OCI-LY7 (cell line): Measurements from ENCODE around the gene KIRREL3. TPM values are rescaled to one million over a fixed set of nuclear protein-coding genes. Genes with fewer than 3 reads are reported as not detected.

ENCODE experiments used
- BruUV-seq: library from RNA; stranded (reverse); fragments of 400-500 nt; replicated peaks from 2 replicates; lab custom pipeline; 2021; lab: Mats Ljungman, UMichigan
- CTCF ChIA-PET: fragments of 300-600 bp; sonication (Branson Sonifier 250); formaldehyde crosslinking; loops from one replicate; lab custom pipeline; 2022; ENCODE audit warnings: antibody characterized with exemption; ENCODE audit not compliant: unreplicated experiment; lab: Charles Lee
- POLR2A ChIA-PET: fragments of 300-600 bp; sonication (Branson Sonifier 250); formaldehyde crosslinking; loops from one replicate; lab custom pipeline; 2022; ENCODE audit warnings: antibody characterized with exemption; lab: Charles Lee
- DNase-seq: peaks from one replicate; pipeline ENCODE4 v3.0.0-alpha.2; 2015; ENCODE audit warnings: low spot score
- H2AFZ ChIP-seq: fragments of 200-600 bp; sonication (generic), shearing (Covaris generic); 2 replicates; pipeline ENCODE4 v1.6.1; 2014; ENCODE audit warnings: mild to moderate bottlenecking, antibody characterized with exemption, low read length, moderate library complexity
- H3K27ac ChIP-seq: fragments of 200-600 bp; sonication (generic); 2 replicates; pipeline ENCODE4 v1.5.1; 2014; ENCODE audit warnings: mixed run types, low read depth, mild to moderate bottlenecking, moderate library complexity, low read length, inconsistent platforms; ENCODE audit not compliant: poor library complexity, severe bottlenecking
- H3K36me3 ChIP-seq: fragments of 200-600 bp; sonication (generic); 2 replicates; pipeline ENCODE4 v1.6.1; 2014; ENCODE audit warnings: mild to moderate bottlenecking, antibody characterized with exemption, low read length, moderate library complexity, mixed read lengths; ENCODE audit not compliant: insufficient read depth
- H3K4me1 ChIP-seq: fragments of 200-600 bp; sonication (generic); 2 replicates; pipeline ENCODE4 v1.5.1; 2014; ENCODE audit warnings: mild to moderate bottlenecking, low read length; ENCODE audit not compliant: insufficient read depth, poor library complexity, severe bottlenecking
- H3K4me2 ChIP-seq: fragments of 200-600 bp; sonication (generic); 2 replicates; pipeline ENCODE4 v1.6.1; 2014; ENCODE audit warnings: mild to moderate bottlenecking, low read length
- H3K4me3 ChIP-seq: fragments of 200-600 bp; sonication (generic); 2 replicates; pipeline ENCODE4 v1.5.1; 2014; ENCODE audit warnings: mild to moderate bottlenecking, low read depth, low read length; ENCODE audit not compliant: poor library complexity, severe bottlenecking
- H3K79me2 ChIP-seq: fragments of 200-600 bp; sonication (generic); 2 replicates; pipeline ENCODE4 v1.6.1; 2016; ENCODE audit warnings: low read depth, mild to moderate bottlenecking, low read length, moderate library complexity, mixed read lengths; ENCODE audit not compliant: insufficient read depth
- H3K9me2 ChIP-seq: fragments of 200-600 bp; sonication (generic); 2 replicates; pipeline ENCODE4 v1.6.1; 2016; ENCODE audit warnings: mild to moderate bottlenecking, low read length, mixed read lengths; ENCODE audit not compliant: insufficient read depth
- H3K9me3 ChIP-seq: fragments of 200-600 bp; sonication (generic); 2 replicates; pipeline ENCODE4 v1.6.1; 2014; ENCODE audit warnings: mild to moderate bottlenecking, mixed run types, low read length, mixed read lengths
- H4K20me1 ChIP-seq: fragments of 200-600 bp; sonication (generic); 2 replicates; pipeline ENCODE4 v1.6.1; 2014; ENCODE audit warnings: mild to moderate bottlenecking, antibody characterized with exemption, low read length, moderate library complexity, mixed read lengths; ENCODE audit not compliant: insufficient read depth
- EZH2phosphoT487 ChIP-seq: fragments of 200-600 bp; sonication (generic); IDR thresholded peaks from 2 replicates; pipeline ENCODE4 v1.6.1; 2018; ENCODE audit warnings: low read depth, borderline replicate concordance, mild to moderate bottlenecking, mixed run types, antibody characterized with exemption, low read length, moderate library complexity, mixed read lengths
- intact Hi-C: fragments of 100-400 bp; cut with micrococcal nuclease; formaldehyde crosslinking; loops from one replicate; pipeline ENCODE4 v1.10.0; 2022; ENCODE audit not compliant: unreplicated experiment
- total RNA-seq, 2 experiments: library from RNA; depleted of rRNA in 1 of 2; stranded (reverse); fragments of >200 nt in 1 of 2; shearing (Covaris generic) in 1 of 2; gene quantifications; 2 replicates each; pipeline ENCODE4 v1.2.3, GENCODE V29; 2014 to 2022
- TF ChIP-seq, protein P1 (sequence below): fragments of 200-600 bp; sonication (generic); conservative IDR thresholded peaks from 2 replicates; pipeline ENCODE4 v1.5.1; 2014; ENCODE audit warnings: mild to moderate bottlenecking, antibody characterized with exemption, low read length, moderate library complexity, mixed read lengths

The KIRREL3 gene
- total RNA-seq, 2 experiments from 2014 or later, result not detected

DNA sequence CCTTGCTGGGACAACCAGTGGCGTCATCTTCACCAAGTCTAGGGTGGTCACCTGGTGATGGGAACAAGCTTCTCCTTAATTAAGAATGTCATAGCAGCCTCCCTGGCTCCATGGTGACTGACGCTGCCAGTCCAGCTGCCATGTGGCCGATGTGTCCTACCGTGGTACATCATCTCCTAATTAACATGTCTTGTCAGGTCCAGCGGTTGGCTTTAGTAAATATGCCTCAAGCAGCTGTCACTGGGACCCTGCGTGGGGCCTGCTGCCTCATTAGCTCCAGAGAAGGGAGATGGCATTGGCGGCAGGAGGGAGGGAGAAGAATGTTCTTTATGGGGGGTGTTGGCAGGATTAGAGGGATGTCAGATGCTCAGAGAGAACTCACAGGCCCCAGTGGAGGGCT is 373.1 kb downstream of the KIRREL3 start:
- Histone ChIP-seq H3K4me3 (no peak overlapping the region), H3K4me1 (no peaks in the 10 kb centered on the region), H3K36me3 (no peaks in the 10 kb centered on the region), H3K4me2 (no peak overlapping the region), H4K20me1 (no peaks in the 10 kb centered on the region), H3K9me2 (no peaks in the 10 kb centered on the region), H2AFZ (no peak overlapping the region), H3K9me3 (no peaks in the 10 kb centered on the region), H3K79me2 (no peaks in the 10 kb centered on the region), H3K27ac (no peak overlapping the region)
- CTCF ChIA-PET, result no interaction called here
- DNase-seq, result no peak
- no peak for TF ChIP-seq EZH2phosphoT487
- TF ChIP-seq, protein P1, sequence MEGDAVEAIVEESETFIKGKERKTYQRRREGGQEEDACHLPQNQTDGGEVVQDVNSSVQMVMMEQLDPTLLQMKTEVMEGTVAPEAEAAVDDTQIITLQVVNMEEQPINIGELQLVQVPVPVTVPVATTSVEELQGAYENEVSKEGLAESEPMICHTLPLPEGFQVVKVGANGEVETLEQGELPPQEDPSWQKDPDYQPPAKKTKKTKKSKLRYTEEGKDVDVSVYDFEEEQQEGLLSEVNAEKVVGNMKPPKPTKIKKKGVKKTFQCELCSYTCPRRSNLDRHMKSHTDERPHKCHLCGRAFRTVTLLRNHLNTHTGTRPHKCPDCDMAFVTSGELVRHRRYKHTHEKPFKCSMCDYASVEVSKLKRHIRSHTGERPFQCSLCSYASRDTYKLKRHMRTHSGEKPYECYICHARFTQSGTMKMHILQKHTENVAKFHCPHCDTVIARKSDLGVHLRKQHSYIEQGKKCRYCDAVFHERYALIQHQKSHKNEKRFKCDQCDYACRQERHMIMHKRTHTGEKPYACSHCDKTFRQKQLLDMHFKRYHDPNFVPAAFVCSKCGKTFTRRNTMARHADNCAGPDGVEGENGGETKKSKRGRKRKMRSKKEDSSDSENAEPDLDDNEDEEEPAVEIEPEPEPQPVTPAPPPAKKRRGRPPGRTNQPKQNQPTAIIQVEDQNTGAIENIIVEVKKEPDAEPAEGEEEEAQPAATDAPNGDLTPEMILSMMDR, result no peak
- BruUV-seq, result no TSS peak
- intact Hi-C loops, result no loop called here
- POLR2A ChIA-PET, result no interaction called here

DNA sequence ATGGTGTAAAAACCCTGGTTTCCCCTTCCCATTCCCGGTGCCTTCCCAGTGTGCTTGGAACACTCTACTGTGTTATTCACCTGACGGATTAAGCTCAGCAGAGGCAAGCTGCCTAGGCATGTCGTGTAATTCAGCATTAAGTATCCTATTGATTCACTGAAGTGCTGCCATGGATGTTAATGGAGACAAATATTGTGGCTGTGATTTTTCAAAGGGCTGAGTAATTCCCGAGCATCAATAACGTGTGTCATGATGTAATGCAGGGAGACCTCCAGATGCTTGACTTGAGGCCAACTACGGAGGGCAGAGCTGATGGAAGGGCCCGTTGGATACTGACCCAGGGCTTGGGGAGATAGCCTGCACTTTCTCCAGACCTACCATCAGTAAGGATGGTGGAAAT is 376.1 kb downstream of the KIRREL3 start:
- no peaks in the 10 kb centered on the region for H3K9me2 ChIP-seq
- TF ChIP-seq EZH2phosphoT487, result no peak
- TF ChIP-seq, protein P1, result no peak
- no peaks in the 10 kb centered on the region for H3K4me1 ChIP-seq
- BruUV-seq, result no TSS peak
- H4K20me1 ChIP-seq, result no peaks in the 10 kb centered on the region
- CTCF ChIA-PET, result no interaction called here
- no peak overlapping the region for H2AFZ ChIP-seq
- H3K36me3 ChIP-seq, result no peaks in the 10 kb centered on the region
- POLR2A ChIA-PET, result no interaction called here
- no peaks in the 10 kb centered on the region for H3K9me3 ChIP-seq
- H3K4me3 ChIP-seq, result no peak overlapping the region
- no peak overlapping the region for H3K4me2 ChIP-seq
- no peaks in the 10 kb centered on the region for H3K79me2 ChIP-seq
- intact Hi-C loops, result no loop called here
- DNase-seq, result no peak
- H3K27ac ChIP-seq, result no peak overlapping the region

DNA sequence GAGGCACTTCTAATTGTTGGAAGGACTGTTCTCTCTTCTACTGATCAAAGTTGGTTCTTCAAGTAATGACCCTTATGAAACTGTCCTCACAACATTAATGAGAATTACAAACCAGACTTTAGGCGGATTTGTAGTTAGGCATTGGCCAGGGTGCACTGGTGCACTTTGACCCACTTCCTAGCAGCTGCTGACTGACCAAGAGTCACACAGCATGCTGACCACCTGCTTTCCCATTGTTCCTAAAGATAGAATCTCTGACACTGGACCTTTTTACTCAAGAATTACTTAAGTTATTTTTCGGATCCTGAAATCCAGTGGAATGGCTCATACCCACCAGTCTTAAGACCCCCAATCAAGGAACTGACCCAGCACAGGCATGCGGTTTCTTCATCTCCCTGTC is 381.1 kb downstream of the KIRREL3 start:
- intact Hi-C loops, result no loop called here
- no peaks in the 10 kb centered on the region for H3K36me3 ChIP-seq
- H4K20me1 ChIP-seq, result no peaks in the 10 kb centered on the region
- no peak for TF ChIP-seq EZH2phosphoT487
- no peaks in the 10 kb centered on the region for H3K9me3 ChIP-seq
- no peak for DNase-seq
- H3K4me1 ChIP-seq, result no peaks in the 10 kb centered on the region
- no peaks in the 10 kb centered on the region for H3K9me2 ChIP-seq
- no peak overlapping the region for H3K4me2 ChIP-seq
- CTCF ChIA-PET, result no interaction called here
- POLR2A ChIA-PET, result no interaction called here
- H3K79me2 ChIP-seq, result no peaks in the 10 kb centered on the region
- no peak overlapping the region for H3K27ac ChIP-seq
- no TSS peak for BruUV-seq
- H2AFZ ChIP-seq, result no peak overlapping the region
- H3K4me3 ChIP-seq, result no peak overlapping the region
